ENCODE measurements around the gene PPRC1.

- TF ChIP-seq POLR2A (IDR thresholded peaks at IDR 0.05): no peak
- no peak for TF ChIP-seq CTCF (IDR thresholded peaks at IDR 0.05)
These were observed 46.6 kb upstream of the PPRC1 start for GRCh38 chr10:102086196-102086595.

Measured in testis (tissue), 2 donors.